ENCODE measurements around the gene RYR3. TPM values are rescaled to one million over a fixed set of nuclear protein-coding genes. Genes with fewer than 3 reads are reported as not detected.

Gene RYR3
- total RNA-seq, 1 donor from 2014 or later = not detected

GRCh38 chr15:33639978-33640377, 329.2 kb downstream of the RYR3 start:
- no peak for DNase-seq (ENCODE audit: low read depth in 2 of 2)

DNA sequence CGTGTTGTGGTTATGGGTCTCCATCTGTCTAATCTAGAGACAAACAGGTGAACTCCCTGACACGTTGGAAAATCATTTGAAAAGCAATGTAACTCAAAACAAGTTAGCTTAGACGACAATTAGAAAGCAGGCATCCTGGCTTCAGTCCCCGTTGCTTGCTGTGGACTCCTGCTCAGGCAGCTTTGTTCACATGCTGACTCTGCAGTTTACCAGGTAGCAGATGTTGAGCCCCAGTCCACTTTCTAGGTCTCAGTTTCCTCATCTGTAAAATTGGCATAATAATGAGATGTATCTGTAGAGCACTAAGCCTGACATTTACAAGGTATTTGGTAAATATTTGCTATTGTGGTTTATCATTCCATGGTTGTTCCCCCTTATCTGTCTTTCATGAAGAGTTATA, 330.3 kb downstream of the RYR3 start:
- DNase-seq (ENCODE audit: low read depth in 2 of 2) = no peak

DNA sequence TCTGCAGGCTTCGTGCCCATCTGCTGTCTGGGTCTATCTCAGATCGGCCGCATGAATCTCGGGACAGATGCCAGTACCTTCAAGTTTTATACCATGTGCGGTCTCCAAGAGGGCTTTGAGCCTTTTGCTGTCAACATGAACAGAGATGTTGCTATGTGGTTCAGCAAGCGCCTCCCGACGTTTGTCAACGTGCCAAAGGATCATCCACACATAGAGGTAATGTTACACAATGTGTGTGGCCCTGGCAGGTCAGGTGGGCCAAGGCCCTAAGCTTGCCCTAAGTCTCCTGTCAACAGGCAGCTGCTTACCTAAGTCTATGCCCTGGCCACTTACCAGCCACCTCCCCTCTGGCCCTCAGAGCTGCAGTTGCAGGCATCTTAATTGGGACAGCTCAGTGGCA, 333.5 kb downstream of the RYR3 start:
- no peak for DNase-seq (ENCODE audit: low read depth in 2 of 2)

GRCh38 chr15:33646744-33647143, 336.0 kb downstream of the RYR3 start:
- DNase-seq (ENCODE audit: low read depth in 2 of 2) = no peak

DNA sequence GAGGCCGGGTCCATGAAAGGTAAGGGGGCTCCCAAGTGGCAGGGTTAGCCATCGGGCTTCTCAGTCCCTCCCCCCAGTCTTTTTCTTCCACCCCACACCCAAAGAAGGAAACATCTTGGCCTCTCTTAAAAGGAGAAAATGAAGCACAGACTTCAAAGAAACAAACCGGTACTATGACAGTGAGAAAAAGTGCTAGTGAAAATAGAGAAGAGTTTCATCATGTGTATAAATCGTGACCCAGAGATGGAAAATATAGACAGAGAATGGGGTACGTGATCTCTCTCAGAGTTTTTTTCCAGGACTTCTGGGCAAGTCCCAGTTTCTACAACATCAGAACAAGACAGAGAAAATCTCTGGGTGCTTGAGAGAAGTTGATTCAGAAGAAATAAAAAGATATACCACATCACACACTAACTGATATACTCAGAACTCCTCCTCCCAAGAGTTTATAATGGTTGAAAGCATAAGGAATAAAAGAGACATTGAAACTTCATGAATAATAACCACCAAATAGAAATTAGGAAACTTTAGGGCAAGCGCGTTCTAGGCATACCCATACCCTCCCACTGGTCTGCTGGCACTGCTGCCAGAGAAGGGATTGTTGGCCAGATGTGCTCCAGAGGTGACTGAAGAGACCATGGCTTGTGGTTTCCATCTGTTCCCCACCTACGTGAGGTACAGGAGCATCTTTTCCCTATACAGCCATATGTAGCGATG, 338.6 kb downstream of the RYR3 start:
- DNase-seq (ENCODE audit: low read depth in 2 of 2) = no peak

GRCh38 chr15:33654860-33655259, 344.1 kb downstream of the RYR3 start:
- no peak for DNase-seq (ENCODE audit: low read depth in 2 of 2)

GRCh38 chr15:33655488-33655887, 344.7 kb downstream of the RYR3 start:
- no peak for DNase-seq (ENCODE audit: low read depth in 2 of 2)

GRCh38 chr15:33656168-33656567, 345.4 kb downstream of the RYR3 start:
- DNase-seq (ENCODE audit: low read depth in 2 of 2) = no peak

DNA sequence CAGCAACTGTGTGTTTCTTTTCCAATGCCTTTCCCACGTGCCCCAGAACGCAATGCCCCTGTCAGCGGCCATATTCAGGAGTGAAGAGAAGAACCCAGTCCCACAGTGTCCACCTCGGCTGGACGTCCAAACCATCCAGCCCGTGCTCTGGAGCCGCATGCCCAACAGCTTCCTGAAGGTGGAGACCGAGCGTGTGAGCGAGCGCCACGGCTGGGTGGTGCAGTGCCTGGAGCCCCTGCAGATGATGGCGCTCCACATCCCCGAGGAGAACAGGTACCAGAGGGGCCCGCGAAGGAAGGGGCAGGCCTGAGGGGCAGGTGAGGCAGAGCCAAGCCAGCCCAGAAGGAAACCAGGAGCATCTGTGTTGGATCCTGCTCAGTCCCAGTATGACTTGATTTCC, 349.4 kb downstream of the RYR3 start:
- DNase-seq (ENCODE audit: low read depth in 2 of 2) = no peak

DNA sequence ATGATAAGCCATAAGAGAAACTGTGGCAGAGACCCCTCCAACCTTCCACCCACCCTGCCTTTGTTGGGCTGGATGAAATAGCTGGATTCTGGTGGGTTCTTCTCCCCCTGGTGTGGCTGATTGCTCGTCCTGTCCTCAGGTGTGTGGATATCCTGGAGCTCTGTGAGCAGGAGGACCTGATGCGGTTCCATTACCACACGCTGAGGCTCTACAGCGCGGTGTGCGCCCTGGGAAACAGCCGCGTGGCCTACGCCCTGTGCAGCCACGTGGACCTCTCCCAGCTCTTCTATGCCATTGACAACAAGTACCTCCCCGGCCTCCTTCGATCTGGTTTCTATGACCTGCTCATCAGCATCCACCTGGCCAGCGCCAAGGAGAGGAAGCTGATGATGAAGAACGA, 351.2 kb downstream of the RYR3 start:
- no peak for DNase-seq (ENCODE audit: low read depth in 2 of 2)

DNA sequence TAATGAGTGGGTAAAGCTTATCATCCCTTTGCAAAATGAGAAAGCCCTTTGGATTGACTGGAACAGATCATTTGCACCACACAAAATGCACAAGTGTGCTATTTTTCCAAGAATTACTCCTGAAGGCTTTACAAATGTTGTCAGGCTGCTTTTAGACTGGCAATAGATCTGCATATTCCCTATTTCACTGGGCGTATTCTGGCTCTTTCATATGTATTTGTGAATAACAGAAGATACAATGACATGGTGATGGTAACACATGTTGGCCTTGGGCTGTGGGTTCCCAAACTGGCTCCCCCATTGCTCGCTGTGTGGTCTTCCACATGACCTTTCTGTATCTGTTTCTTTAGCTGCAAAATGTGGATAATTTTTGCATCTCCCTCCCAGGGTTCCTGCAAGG, 354.2 kb downstream of the RYR3 start:
- DNase-seq (ENCODE audit: low read depth in 2 of 2) = no peak

- no peak for DNase-seq (ENCODE audit: low read depth in 2 of 2)
These were observed 359.8 kb downstream of the RYR3 start for GRCh38 chr15:33670567-33670966.

GRCh38 chr15:33671456-33671855, 360.7 kb downstream of the RYR3 start:
- no peak for DNase-seq (ENCODE audit: low read depth in 2 of 2)

GRCh38 chr15:33675246-33675645, 364.5 kb downstream of the RYR3 start:
- peak; percentile 11 to 39 for DNase-seq (ENCODE audit: low read depth in 2 of 2)

- DNase-seq (ENCODE audit: low read depth in 2 of 2) = no peak
These were observed 366.6 kb downstream of the RYR3 start for GRCh38 chr15:33677238-33677830.

- no peak for DNase-seq (ENCODE audit: low read depth in 2 of 2)
These were observed 367.4 kb downstream of the RYR3 start for GRCh38 chr15:33678176-33678575.

- no peak for DNase-seq (ENCODE audit: low read depth in 2 of 2)
These were observed 367.8 kb downstream of the RYR3 start for GRCh38 chr15:33678602-33679001.

DNA sequence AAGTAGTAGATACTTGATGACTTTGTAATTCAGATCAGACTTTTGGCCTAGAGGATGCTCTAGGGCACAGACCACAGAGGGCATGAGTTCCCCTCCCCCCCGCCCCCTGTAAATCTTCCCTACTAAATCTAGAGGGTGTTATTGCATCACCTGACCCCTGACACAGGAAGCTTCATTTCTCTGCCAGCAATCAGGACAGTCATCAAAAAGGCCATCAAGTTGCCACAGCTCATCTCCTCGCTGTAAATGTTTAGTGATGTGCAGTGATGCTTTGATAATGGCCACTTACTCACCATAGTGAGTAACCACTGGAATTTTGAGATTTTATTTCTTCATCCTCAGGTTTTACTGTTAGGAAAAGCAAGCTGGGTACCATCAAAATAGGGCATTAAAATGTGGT, 368.3 kb downstream of the RYR3 start:
- DNase-seq (ENCODE audit: low read depth in 2 of 2) = no peak

DNA sequence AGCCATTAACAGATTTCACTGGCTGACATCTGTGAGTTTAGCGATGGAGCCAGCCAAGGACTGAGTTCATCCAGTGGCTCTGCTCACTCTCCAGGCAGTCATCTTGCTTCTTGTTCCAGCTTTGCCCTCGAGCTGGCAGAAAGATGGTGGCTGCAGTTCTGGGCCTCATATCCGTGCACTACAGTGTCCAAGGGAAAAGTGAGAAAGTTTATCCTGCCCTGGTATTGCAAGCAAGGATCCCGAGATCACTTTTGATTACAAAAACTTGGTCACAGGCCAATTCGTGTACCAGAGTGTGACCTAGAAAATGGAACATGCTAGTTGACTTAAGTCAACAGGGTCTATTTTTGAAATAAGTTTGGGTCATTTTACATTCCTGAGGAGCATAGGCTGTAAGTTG, 369.6 kb downstream of the RYR3 start:
- no peak for DNase-seq (ENCODE audit: low read depth in 2 of 2)

DNA sequence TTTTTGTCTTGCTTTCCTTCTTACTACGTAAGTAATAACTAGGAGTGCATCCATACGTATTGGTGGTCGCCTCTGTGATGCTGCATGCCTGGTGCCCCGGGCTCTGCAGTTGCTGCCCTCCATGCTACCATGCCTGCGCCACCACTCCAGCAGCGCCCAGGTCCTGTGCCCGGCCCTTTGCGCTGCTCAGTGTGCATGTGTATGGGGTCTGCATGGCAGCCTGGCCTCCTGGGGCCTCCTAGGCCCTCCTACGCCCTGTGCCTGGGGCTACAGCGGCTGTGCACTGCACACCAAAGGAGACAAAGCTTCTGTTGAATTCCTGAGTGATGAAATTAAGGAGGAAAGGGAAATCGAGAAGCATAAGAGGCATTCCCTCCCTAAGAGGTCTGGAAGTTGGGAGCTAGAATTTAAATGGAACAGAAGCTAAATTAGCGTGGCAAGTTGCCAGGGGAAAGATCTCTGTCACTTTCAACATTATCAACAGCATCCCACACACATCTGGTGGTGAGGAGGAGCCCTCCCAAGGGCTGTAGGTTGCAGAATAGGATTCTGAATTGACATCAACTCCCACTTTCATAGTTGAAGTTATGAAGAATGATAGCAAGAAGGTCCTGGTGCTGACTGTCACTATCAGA, 382.5 kb downstream of the RYR3 start:
- no peak for DNase-seq (ENCODE audit: low read depth in 2 of 2)

DNA sequence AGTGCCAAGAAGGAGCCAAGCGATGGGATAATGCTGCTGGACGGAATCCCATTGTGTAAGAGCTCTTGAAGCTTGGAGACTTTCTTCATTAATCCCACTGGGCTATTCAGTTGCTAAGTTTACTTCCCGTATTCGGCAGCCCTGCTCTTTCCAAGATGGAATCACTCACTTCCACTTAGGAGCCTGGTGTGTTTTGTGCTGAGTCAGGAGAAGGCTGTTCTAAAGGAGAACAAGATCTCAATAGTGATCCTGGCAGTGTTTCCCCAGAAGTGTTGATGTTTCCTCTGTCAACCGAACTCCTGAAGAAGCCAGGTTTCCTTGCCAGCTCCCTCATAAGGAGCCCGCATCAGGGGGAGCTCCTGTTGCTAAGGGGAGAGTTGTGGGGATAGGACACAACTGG, 387.4 kb downstream of the RYR3 start:
- no peak for DNase-seq (ENCODE audit: low read depth in 2 of 2)

DNA sequence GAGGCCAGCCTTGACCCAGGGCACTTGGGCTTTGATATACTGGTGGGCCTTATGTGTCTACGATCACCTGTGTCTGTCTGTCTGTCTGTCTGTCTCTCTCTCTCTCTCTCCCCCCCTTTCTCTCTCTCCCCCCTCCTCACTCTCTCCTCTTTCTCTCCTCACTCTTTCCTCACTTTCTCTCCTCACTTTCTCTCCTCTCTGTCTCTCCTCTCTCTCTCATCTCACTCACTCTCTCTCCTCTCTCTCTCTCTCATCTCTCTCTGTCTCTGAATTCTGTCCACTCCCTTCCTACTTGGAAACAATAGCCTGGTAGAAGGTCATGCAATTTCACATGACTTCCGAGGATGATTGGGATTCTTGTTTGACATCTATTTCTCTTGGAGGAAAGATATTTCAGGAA, 388.4 kb downstream of the RYR3 start:
- DNase-seq (ENCODE audit: low read depth in 2 of 2) = no peak

Data from dermis microvascular lymphatic vessel endothelial cell (primary cell).